ENCODE results near the gene PSMD5.

Gene PSMD5

GRCh38 chr9:120856700-120857099 lies 14.0 kb upstream of the PSMD5 start:
- no peak overlapping the region for H3K4me3 ChIP-seq (replicated peaks; ENCODE audit: low read depth, low read length)
- TF ChIP-seq CTCF (IDR thresholded peaks at IDR 0.05; ENCODE audit: low read length, missing control alignments), result no peak
- DNase-seq (ENCODE audit: low read depth), result no peak

GRCh38 chr9:120855827-120856670 lies 13.3 kb upstream of the PSMD5 start:
- DNase-seq (ENCODE audit: low read depth), result no peak
- TF ChIP-seq CTCF (IDR thresholded peaks at IDR 0.05; ENCODE audit: low read length, missing control alignments), result no peak
- H3K4me3 ChIP-seq (replicated peaks; ENCODE audit: low read depth, low read length), result no peak overlapping the region

- H3K4me3 ChIP-seq (replicated peaks; ENCODE audit: low read depth, low read length), result no peak overlapping the region
- TF ChIP-seq CTCF (IDR thresholded peaks at IDR 0.05; ENCODE audit: low read length, missing control alignments), result no peak
- no peak for DNase-seq (ENCODE audit: low read depth)
Observed at GRCh38 chr9:120854596-120855327, 12.0 kb upstream of the PSMD5 start.

GRCh38 chr9:120853198-120853597 lies 10.5 kb upstream of the PSMD5 start:
- no peak overlapping the region for H3K4me3 ChIP-seq (replicated peaks; ENCODE audit: low read depth, low read length)
- DNase-seq (ENCODE audit: low read depth), result no peak
- TF ChIP-seq CTCF (IDR thresholded peaks at IDR 0.05; ENCODE audit: low read length, missing control alignments), result no peak

GRCh38 chr9:120852240-120853010 lies 9.7 kb upstream of the PSMD5 start:
- no peak for TF ChIP-seq CTCF (IDR thresholded peaks at IDR 0.05; ENCODE audit: low read length, missing control alignments)
- H3K4me3 ChIP-seq (replicated peaks; ENCODE audit: low read depth, low read length), result no peak overlapping the region
- no peak for DNase-seq (ENCODE audit: low read depth)

GRCh38 chr9:120851449-120851848 lies 8.7 kb upstream of the PSMD5 start:
- TF ChIP-seq CTCF (IDR thresholded peaks at IDR 0.05; ENCODE audit: low read length, missing control alignments), result no peak
- DNase-seq (ENCODE audit: low read depth), result no peak
- H3K4me3 ChIP-seq (replicated peaks; ENCODE audit: low read depth, low read length), result no peak overlapping the region

All from fibroblast of pulmonary artery (primary cell).